Panc1 (cell line): ENCODE data around the gene EEF2K. TPM values are rescaled to one million over a fixed set of nuclear protein-coding genes. Genes with fewer than 3 reads are reported as not detected.

Experiments
- ATAC-seq: fragments of 200-7000 bp; cut with Tn5 transposase; 2 replicates; pipeline ENCODE4 v1.9.1; 2020; ENCODE audit warnings: mild to moderate bottlenecking, moderate library complexity
- BruUV-seq: library from RNA; stranded (reverse); fragments of 400-500 nt; replicated peaks from 2 replicates; lab custom pipeline; 2021; lab: Mats Ljungman, UMichigan
- CTCF ChIA-PET: fragments of 300-600 bp; sonication (Branson Sonifier 250); formaldehyde crosslinking; loops from one replicate; lab custom pipeline; 2022; ENCODE audit warnings: antibody characterized with exemption; lab: Charles Lee
- POLR2A ChIA-PET: fragments of 300-600 bp; sonication (Branson Sonifier 250); formaldehyde crosslinking; loops from one replicate; lab custom pipeline; 2022; ENCODE audit warnings: antibody characterized with exemption; lab: Charles Lee
- DNase-seq: peaks from one replicate; pipeline ENCODE4 v3.0.0-alpha.2; 2010; ENCODE audit warnings: low read depth, low spot score
- H3K27ac ChIP-seq: 2 replicates; pipeline ENCODE4 v1.5.1; 2011; ENCODE audit warnings: mild to moderate bottlenecking, low read length, inconsistent platforms
- H3K27me3 ChIP-seq: fragments of 200-500 bp; sonication (Bioruptor generic); 2 replicates; pipeline ENCODE4 v1.6.0; 2014; ENCODE audit warnings: low read length, inconsistent platforms; ENCODE audit not compliant: control insufficient read depth, insufficient read depth
- H3K36me3 ChIP-seq: fragments of 200-500 bp; sonication (Bioruptor generic); 2 replicates; pipeline ENCODE4 v1.5.1; 2014; ENCODE audit warnings: inconsistent platforms, mild to moderate bottlenecking, low read length, moderate library complexity; ENCODE audit not compliant: control insufficient read depth, insufficient read depth
- H3K4me1 ChIP-seq: 2 replicates; pipeline ENCODE4 v1.5.1; 2011; ENCODE audit warnings: inconsistent platforms, mild to moderate bottlenecking, low read length, moderate library complexity; ENCODE audit not compliant: control insufficient read depth, insufficient read depth
- H3K4me3 ChIP-seq, 2 experiments: 2 replicates each; pipeline ENCODE4 v1.5.1; 2011 to 2012; ENCODE audit warnings: low read depth in 2 of 2, low read length in 2 of 2, mild to moderate bottlenecking in 2 of 2, inconsistent platforms in 1 of 2, moderate library complexity in 1 of 2
- H3K9me3 ChIP-seq: fragments of 200-500 bp; sonication (Bioruptor generic); 2 replicates; pipeline ENCODE4 v1.5.1; 2014; ENCODE audit warnings: low read depth, mild to moderate bottlenecking, inconsistent platforms, low read length, moderate library complexity; ENCODE audit not compliant: control insufficient read depth, insufficient read depth
- POLR2AphosphoS5 ChIP-seq: IDR thresholded peaks from 2 replicates; pipeline ENCODE4 v1.6.1; 2012; ENCODE audit warnings: mild to moderate bottlenecking, low read depth, low read length, moderate library complexity
- SIN3A ChIP-seq: IDR thresholded peaks from 2 replicates; pipeline ENCODE4 v1.6.1; 2012; ENCODE audit warnings: low read depth, mild to moderate bottlenecking, low read length, moderate library complexity, borderline replicate concordance; ENCODE audit not compliant: insufficient read depth
- TCF7L2 ChIP-seq: IDR thresholded peaks from 2 replicates; pipeline ENCODE4 v1.6.1; 2011; ENCODE audit warnings: mild to moderate bottlenecking, low read depth, low read length, inconsistent platforms
- in situ Hi-C: cut with HindIII; loops from 2 replicates; pipeline ENCODE4 v1.10.0; 2016; ENCODE audit warnings: low sequenced_read_pairs, low pct_unique_long_range_greater_than_20kb
- intact Hi-C: fragments of 100-400 bp; cut with micrococcal nuclease; formaldehyde crosslinking; loops from one replicate; pipeline ENCODE4 v1.10.0; 2022; ENCODE audit not compliant: unreplicated experiment
- total RNA-seq: library from RNA; stranded (reverse); gene quantifications from one replicate; pipeline ENCODE4 v1.2.1, GENCODE V29; 2021; ENCODE audit not compliant: unreplicated experiment
- TF ChIP-seq, protein P1 (sequence below), 2 experiments: IDR thresholded peaks; 2 replicates each; pipeline ENCODE4 v1.6.1; 2011 to 2012; ENCODE audit warnings: low read depth in 2 of 2, control low read depth in 1 of 2, low read length in 1 of 2, mild to moderate bottlenecking in 1 of 2, moderate library complexity in 1 of 2; ENCODE audit not compliant: insufficient read depth in 1 of 2
- TF ChIP-seq, protein P2 (sequence below): fragments of 450-650 bp; IDR thresholded peaks from 2 replicates; pipeline ENCODE4 v1.5.1; 2017; ENCODE audit warnings: mild to moderate bottlenecking

Gene EEF2K
- total RNA-seq, 1 experiment from 2014 or later, result 15.0 TPM

DNA sequence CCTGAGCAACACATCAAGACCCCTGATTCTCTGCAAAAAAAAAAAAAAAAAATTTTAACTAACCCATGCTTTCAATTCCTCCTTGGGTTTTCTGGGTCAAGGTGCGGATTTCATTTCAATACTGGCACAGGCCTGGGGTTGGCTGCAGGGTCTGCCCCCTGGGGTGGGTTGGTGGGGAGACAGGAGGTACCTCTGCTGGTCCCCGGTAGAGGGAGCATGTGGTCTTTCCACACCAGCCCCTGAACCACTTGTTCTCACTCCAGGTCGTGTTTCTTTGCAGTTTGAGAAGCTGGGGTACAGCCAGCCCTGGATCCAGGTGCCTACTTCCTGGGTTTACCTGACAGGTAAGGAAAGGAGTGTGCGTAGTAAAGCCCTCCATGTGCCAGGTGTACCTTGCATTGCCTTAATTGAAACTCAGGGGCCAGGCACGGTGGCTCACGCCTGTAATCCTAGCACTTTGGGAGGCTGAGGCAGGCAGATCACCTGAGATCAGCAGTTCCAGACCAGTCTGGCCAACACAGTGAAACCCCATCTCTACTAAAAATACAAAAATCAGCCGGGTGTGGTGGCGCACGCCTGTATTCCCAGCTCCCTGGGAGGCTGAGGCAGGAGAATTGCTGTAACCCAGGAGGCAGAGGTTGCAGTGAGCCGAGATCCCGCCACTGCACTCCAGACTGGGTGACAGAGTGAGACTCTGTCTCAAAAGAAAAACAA lies 22.0 kb upstream of the EEF2K start:
- H3K4me1 ChIP-seq, result peaks cover 5% of the 10 kb centered on the region
- no peak overlapping the region for H3K4me3 ChIP-seq
- CTCF ChIA-PET, result no interaction called here
- H3K9me3 ChIP-seq, result no peaks in the 10 kb centered on the region
- H3K27me3 ChIP-seq, result 0 out of 2 replicates have a peak, but pooled peaks cover 2% of the 10 kb centered on the region
- in situ Hi-C loops (loop anchor here (25.0 kb wide), 1 partner anchor 97 kb away; the partner anchor contains the start of gene VWA3A), intact Hi-C loops (no loop called here)
- H3K36me3 ChIP-seq, result no peaks in the 10 kb centered on the region
- no peak overlapping the region for H3K27ac ChIP-seq
- ATAC-seq (no peak), DNase-seq (no peak)
- no TSS peak for BruUV-seq
- POLR2A ChIA-PET, result no interaction called here
- TF ChIP-seq, protein P1, sequence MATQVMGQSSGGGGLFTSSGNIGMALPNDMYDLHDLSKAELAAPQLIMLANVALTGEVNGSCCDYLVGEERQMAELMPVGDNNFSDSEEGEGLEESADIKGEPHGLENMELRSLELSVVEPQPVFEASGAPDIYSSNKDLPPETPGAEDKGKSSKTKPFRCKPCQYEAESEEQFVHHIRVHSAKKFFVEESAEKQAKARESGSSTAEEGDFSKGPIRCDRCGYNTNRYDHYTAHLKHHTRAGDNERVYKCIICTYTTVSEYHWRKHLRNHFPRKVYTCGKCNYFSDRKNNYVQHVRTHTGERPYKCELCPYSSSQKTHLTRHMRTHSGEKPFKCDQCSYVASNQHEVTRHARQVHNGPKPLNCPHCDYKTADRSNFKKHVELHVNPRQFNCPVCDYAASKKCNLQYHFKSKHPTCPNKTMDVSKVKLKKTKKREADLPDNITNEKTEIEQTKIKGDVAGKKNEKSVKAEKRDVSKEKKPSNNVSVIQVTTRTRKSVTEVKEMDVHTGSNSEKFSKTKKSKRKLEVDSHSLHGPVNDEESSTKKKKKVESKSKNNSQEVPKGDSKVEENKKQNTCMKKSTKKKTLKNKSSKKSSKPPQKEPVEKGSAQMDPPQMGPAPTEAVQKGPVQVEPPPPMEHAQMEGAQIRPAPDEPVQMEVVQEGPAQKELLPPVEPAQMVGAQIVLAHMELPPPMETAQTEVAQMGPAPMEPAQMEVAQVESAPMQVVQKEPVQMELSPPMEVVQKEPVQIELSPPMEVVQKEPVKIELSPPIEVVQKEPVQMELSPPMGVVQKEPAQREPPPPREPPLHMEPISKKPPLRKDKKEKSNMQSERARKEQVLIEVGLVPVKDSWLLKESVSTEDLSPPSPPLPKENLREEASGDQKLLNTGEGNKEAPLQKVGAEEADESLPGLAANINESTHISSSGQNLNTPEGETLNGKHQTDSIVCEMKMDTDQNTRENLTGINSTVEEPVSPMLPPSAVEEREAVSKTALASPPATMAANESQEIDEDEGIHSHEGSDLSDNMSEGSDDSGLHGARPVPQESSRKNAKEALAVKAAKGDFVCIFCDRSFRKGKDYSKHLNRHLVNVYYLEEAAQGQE (IDR thresholded peaks at IDR 0.05; ENCODE audit: insufficient read depth in 1 of 2, low read depth in 2 of 2, low read length in 1 of 2), result no peak
- TF ChIP-seq SIN3A, result no peak
- TF ChIP-seq TCF7L2, result no peak
- TF ChIP-seq, protein P2, sequence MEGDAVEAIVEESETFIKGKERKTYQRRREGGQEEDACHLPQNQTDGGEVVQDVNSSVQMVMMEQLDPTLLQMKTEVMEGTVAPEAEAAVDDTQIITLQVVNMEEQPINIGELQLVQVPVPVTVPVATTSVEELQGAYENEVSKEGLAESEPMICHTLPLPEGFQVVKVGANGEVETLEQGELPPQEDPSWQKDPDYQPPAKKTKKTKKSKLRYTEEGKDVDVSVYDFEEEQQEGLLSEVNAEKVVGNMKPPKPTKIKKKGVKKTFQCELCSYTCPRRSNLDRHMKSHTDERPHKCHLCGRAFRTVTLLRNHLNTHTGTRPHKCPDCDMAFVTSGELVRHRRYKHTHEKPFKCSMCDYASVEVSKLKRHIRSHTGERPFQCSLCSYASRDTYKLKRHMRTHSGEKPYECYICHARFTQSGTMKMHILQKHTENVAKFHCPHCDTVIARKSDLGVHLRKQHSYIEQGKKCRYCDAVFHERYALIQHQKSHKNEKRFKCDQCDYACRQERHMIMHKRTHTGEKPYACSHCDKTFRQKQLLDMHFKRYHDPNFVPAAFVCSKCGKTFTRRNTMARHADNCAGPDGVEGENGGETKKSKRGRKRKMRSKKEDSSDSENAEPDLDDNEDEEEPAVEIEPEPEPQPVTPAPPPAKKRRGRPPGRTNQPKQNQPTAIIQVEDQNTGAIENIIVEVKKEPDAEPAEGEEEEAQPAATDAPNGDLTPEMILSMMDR, result peak; percentile 23

DNA sequence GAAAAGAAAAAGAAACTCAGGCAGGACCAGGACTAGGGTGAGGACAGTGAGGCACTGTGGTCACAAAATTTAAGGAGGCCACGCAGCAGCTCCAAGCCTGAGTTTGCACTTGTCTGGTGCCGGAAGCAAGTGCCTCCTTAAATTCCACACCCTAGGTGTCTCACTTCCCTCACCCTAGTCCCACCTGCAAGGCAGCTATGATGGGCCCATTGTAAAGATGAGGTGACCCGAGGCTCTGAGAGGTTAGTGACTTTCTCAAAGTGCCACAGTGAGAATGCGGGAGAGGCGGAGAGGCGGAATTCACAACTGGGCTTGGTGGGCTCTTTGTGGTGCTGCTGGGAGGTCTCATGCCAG lies 21.5 kb upstream of the EEF2K start:
- Histone ChIP-seq H3K4me1 (peaks cover 11% of the 10 kb centered on the region), H3K9me3 (no peaks in the 10 kb centered on the region), H3K36me3 (no peaks in the 10 kb centered on the region), H3K27me3 (0 out of 2 replicates have a peak, but pooled peaks cover 2% of the 10 kb centered on the region), H3K27ac (no peak overlapping the region), H3K4me3 (no peak overlapping the region)
- in situ Hi-C loops, result loop anchor here (25.0 kb wide), 1 partner anchor 97 kb away; the partner anchor contains the start of gene VWA3A
- ChIA-PET CTCF (no interaction called here), POLR2A (no interaction called here)
- intact Hi-C loops, result no loop called here
- DNase-seq (no peak), ATAC-seq (no peak)
- no TSS peak for BruUV-seq
- TF ChIP-seq TCF7L2 (no peak), POLR2AphosphoS5 (no peak), SIN3A (no peak)
- TF ChIP-seq, protein P2, result no peak
- TF ChIP-seq, protein P1 (IDR thresholded peaks at IDR 0.05; ENCODE audit: insufficient read depth in 1 of 2, low read depth in 2 of 2, low read length in 1 of 2), result no peak
